Measurements from ENCODE around the gene NUDT2.

Gene NUDT2

GRCh38 chr9:34385561-34386230 is 56.3 kb downstream of the NUDT2 start:
- DNase-seq (ENCODE audit: low read depth in 2 of 2) = no peak

GRCh38 chr9:34386656-34387055 is 57.3 kb downstream of the NUDT2 start:
- DNase-seq (ENCODE audit: low read depth in 2 of 2) = no peak

GRCh38 chr9:34387239-34387638 is 57.9 kb downstream of the NUDT2 start:
- DNase-seq (ENCODE audit: low read depth in 2 of 2) = no peak

GRCh38 chr9:34392511-34392910 is 63.1 kb downstream of the NUDT2 start:
- no peak for DNase-seq (ENCODE audit: low read depth in 2 of 2)

Measured in stimulated activated CD8-positive, alpha-beta memory T cell treated with anti-CD3 and anti-CD28 coated beads, Interleukin-7, amount 100 ng/mL, for 1 hour (primary cell).